ENCODE results near the gene CHRM5. TPM values are rescaled to one million over a fixed set of nuclear protein-coding genes. Genes with fewer than 3 reads are reported as not detected.

Gene CHRM5
- total and polyA plus RNA-seq, 9 of the 15 experiments (the other 6 are each of a cell fraction or from before 2014, with no cell fraction given), result not detected

GRCh38 chr15:33955945-33956344, 12.4 kb upstream of the CHRM5 start (continued):
- TF ChIP-seq PBX2 (CRISPR knock-in tag; IDR thresholded peaks at IDR 0.05; ENCODE audit: low read depth), result no peak
- TF ChIP-seq PBX2 (tag; conservative IDR thresholded peaks at IDR 0.05; ENCODE audit: low read depth), result no peak
- TF ChIP-seq HSF4 (CRISPR knock-in tag; IDR thresholded peaks at IDR 0.05; ENCODE audit: borderline replicate concordance), result no peak
- TF ChIP-seq ZNF592 (IDR thresholded peaks at IDR 0.05), result no peak
- no peak for TF ChIP-seq ZNF668 (CRISPR knock-in tag; IDR thresholded peaks at IDR 0.05)
- TF ChIP-seq SRSF7 (optimal IDR thresholded peaks at IDR 0.05; ENCODE audit: low read depth, low read length), result no peak
- no peak for TF ChIP-seq MCM7 (IDR thresholded peaks at IDR 0.05)
- no peak for TF ChIP-seq ZNF280A (IDR thresholded peaks at IDR 0.05; ENCODE audit: low read depth, partially characterized antibody)
- no peak for TF ChIP-seq ZFP91 (CRISPR knock-in tag; IDR thresholded peaks at IDR 0.05)
- no peak for TF ChIP-seq HMG20A (CRISPR knock-in tag; conservative IDR thresholded peaks at IDR 0.05)
- no peak for TF ChIP-seq CGGBP1 (CRISPR knock-in tag; IDR thresholded peaks at IDR 0.05)
- no peak for TF ChIP-seq STAT6 (CRISPR knock-in tag; IDR thresholded peaks at IDR 0.05)
- no peak for TF ChIP-seq RNF2 (IDR thresholded peaks at IDR 0.05)
- peak; percentile 59; the same call in 1 of the 2 replicates for TF ChIP-seq CXXC5 (CRISPR knock-in tag; IDR thresholded peaks at IDR 0.05)
- TF ChIP-seq SMARCC2 (IDR thresholded peaks at IDR 0.05; ENCODE audit: low read depth), result no peak
- 0 out of 2 replicates have a peak, but pooled peaks have one; percentile 32 for TF ChIP-seq LCOR (CRISPR knock-in tag; IDR thresholded peaks at IDR 0.05)

Data from K562 (cell line).